ENCODE data around the gene OTOG.
A peak's percentile ranks its signal among the peaks of the same experiment; 100 is the strongest.

OTOG gene

DNA sequence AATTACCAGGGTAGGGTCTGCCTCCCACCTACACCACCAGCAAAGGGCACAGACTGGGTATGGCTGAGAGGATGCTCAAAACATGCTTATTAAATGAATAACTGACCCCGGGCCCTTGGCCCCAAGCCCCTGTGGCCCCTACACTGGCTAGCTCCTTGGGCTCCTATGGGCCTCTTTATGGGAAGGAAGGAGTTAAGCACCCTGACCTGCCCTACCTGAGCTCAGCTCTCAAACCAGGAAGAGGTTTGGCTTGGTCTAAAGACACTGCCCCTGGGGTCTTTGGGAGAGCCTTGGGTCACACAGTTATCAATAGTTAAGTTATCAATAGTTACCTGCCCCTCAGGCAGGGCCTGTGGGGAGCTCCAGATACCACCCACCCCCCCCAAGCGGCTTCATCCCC lies 4.0 kb upstream of the OTOG start:
- DNase-seq, result no peak

- no peak for DNase-seq
Observed at GRCh38 chr11:17543574-17544180, 3.4 kb upstream of the OTOG start.

DNA sequence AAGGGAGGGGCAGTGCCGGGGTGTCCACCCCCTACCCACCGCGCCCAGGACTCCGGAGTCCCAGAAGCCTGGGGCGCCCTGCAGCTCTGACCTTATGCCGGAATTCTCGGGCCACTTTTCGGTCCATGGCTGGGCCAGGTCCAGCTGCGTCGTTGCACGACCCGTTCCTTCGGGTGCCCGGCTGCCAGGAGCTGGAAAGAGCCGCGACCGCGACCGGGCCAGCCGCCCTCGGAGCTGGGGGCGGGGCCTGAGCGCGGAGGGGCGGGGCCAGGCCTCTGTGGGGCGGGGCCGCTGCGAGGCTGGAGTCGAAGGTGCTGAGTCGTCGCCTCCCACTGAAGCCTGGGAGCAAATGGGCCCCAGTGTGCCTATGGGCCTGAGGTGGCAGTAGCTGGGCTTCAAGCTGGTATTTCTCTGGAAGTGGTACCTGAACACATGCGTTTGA lies 2.9 kb upstream of the OTOG start, which contains the start of gene USH1C:
USH1C (minus strand) TSS at position 236 of the 442 bp plus-strand sequence; CDS start at position 127, 109 bp downstream.
- DNase-seq, result peak; percentile 54

DNA sequence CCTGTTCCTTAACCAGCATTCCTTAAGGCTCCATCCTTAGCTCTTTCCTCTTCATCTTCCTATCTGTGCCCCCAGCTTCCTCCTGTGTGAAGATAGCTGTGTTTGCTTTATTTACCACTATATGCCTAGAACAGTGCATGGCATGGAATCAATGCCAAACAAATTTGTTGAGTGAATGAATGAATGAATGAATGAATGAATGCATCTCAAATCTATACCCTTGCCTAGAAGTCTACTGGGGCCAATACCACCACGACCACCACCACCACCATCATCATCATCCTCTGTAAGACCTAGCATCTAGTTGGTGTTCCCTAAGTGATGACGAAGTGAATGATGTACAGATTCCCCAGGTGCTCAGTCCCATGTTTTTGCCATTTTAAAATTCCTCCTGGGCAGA lies 819 bp upstream of the OTOG start:
- DNase-seq, result no peak

- no peak for DNase-seq
Observed at GRCh38 chr11:17547932-17548331, 873 bp downstream of the OTOG start.

- no peak for DNase-seq
Observed at GRCh38 chr11:17548444-17548843, 1.4 kb downstream of the OTOG start.

- no peak for DNase-seq
Observed at GRCh38 chr11:17550450-17551346, 3.6 kb downstream of the OTOG start.

DNA sequence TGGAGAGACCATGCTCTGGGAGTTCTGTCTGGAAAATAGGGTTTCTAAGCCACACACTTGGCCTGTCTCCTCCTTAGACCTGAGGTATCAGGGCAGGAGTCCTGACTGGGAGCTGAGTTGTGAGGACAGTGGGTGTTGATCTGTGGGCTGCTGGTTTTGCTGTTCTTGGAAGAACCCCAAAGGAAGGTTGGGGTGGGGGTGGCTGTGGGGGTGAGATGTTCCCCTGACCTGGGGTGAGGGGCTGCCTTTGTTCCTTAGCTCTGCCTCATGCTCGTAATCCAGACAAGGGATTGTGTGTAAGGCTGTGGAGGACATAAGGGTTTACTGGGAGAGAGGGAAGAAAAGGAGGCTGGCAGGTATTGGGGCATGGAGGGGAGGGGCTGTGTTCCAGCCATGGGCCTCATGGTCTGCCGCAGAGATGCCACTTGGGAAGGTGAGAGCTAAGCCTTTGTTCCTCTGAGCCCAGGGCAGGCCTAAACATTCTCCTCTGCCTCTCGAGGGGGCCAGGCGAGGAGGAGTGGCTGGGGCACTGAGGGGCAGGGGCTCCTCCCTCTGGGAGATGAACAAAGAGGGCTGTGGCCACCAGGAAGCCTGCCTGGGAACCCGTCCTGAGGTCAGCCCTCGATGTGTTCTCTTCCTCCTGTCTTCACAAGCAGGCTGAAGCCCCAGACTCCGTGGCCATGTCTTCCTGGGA lies 4.4 kb downstream of the OTOG start:
- DNase-seq, result no peak

GRCh38 chr11:17552041-17552355 lies 4.9 kb downstream of the OTOG start:
- no peak for DNase-seq

DNA sequence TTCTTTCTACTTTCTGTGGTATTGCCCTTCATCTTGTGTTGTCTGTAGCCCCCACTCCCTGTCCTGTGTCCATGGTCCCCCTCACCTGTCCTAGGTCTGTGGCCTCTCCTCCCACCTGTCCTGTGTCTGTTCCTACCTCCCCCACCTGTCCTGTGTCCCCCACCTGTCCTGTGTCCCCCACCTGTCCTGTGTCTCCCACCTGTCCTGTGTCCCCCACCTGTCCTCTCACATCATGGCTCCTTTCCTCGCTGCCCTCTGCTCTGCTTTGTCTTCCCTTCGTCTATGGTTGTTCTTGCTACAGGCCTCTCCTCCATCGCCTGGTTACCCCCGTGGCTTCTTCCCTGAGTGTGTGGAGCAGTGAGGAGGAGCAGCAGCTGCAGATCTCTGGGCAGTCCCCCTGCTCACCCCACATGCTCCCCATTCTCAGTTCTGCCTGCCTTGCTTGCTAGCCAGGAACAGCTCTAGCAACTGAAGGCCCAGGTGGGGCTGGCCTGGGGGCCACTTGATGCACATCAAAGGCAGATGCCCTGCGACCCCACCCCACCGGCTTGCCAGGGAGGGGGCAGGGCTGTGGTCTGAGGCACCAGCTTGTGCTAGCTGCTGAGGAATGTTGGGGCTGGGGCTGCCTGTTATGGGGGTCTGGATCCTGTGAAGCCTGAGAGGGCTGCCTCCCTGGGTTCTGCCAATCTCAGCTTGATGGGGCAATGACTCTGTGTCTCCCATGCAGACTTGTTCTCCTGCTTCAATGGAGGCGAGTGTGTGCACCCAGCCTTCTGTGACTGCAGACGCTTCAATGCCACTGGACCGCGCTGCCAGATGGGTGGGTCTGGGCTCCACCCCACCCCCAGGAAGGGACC lies 5.6 kb downstream of the OTOG start:
- DNase-seq, result no peak

- DNase-seq, result no peak
Observed at GRCh38 chr11:17553249-17553546, 6.1 kb downstream of the OTOG start.

GRCh38 chr11:17554487-17554886 lies 7.4 kb downstream of the OTOG start:
- peak; percentile 28 for DNase-seq

DNA sequence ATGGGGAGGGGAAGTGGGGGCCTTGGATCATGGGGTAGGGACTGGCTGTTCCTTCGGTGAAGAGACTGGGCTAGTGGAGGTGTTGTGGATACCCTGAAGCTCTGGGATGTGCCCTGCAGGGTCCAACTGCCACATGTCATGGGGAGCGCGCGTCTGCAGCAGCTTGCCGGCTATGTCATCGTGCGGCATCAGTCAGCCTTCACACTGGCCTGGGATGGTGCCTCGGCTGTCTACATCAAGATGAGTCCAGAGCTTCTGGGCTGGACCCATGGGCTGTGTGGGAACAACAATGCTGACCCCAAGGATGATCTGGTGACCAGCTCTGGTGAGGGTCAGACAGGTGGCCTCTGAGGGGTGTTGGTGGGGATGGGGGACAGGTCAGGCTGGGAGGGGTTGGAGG lies 9.9 kb downstream of the OTOG start:
- DNase-seq, result no peak

- DNase-seq, result no peak
Observed at GRCh38 chr11:17558025-17558780, 11.1 kb downstream of the OTOG start.

GRCh38 chr11:17558916-17559315 lies 11.9 kb downstream of the OTOG start:
- no peak for DNase-seq

DNA sequence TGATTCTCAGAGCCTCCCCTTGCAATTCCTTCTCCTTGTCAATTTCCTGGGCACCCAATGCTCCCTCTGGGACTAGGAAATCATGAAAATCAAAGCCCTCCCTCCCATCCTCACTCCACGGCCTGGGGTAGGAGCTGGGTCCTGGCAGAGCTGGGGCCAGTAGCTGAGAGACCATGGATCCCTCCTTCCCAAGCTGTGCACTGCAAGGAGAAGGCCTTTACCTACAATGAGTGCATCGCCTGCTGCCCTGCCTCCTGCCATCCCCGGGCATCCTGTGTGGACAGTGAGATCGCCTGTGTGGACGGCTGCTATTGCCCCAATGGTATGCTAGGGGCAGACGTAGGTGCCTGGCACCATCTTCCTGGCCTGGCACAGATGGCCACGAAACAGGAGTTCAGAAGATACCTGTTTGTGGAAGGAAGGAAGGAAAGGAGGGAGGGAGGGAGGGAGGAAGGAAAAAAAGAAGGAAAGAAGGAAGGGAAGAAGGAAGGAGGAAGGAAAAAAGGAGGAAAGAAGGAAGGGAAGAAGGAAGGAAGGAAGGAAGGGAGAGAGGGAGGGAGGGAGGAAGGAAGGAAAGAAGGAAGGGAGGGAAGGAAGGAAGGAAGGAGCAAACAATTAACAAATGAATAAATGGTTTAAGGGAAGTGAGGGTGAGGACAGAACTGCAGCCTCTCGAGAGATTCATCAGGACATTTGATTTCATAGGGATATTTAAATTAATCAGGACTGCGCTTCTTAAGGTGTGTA lies 12.5 kb downstream of the OTOG start:
- DNase-seq, result no peak

DNA sequence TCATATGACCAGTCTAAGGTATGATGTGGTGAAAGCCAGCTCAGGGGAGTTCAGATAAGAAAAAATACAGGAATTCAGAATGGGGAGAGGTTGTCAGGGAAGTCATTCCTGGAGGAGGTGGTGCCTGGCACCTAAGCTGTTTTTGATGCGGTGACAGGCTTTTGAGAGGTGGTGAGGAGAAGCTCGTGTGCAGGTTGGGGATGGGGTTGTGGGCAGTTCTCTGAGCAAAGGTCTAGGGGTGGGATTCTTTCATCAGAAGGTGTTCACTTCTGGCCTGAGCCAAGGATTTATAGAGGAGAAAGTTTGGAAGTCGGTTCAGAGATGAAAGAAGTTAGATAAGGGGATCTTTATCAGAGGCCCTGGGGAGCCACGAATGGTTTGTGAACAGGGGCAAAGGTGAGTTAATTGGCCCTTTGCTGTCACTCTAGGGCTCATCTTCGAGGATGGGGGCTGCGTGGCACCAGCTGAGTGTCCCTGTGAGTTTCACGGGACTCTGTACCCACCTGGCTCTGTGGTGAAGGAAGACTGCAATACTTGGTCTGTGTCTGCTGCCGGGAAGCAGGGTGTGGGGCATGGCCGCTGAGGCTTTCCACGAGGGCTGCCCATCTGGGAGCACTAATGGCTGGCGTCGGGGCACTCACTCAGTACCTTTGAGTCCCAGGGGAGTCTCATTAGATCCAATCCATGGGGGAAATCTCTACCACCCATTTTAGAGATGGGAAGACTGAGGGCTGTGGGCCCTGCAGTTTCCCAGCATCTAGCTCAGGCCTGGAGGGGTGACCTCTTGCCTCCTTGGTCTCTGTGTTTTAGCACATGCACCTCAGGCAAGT lies 13.4 kb downstream of the OTOG start:
- DNase-seq, result no peak

GRCh38 chr11:17561111-17561415 lies 14.0 kb downstream of the OTOG start:
- no peak for DNase-seq

- DNase-seq, result no peak
Observed at GRCh38 chr11:17561526-17561925, 14.5 kb downstream of the OTOG start.

- peak; percentile 45 for DNase-seq
Observed at GRCh38 chr11:17563231-17563646, 16.2 kb downstream of the OTOG start.

Measured in hematopoietic multipotent progenitor cell treated with erythropoietin and hydrocortisone succinate and interleukin-3 and kit ligand, for 4 days (in vitro differentiated cells).